ENCODE results near the gene TCF7L2. TPM values are rescaled to one million over a fixed set of nuclear protein-coding genes. Genes with fewer than 3 reads are reported as not detected.
A peak's percentile ranks its signal among the peaks of the same experiment; 100 is the strongest.

The TCF7L2 gene
- total and polyA plus RNA-seq, 9 donors, result 21.1 to 41.7 (median 34.5) TPM

- DNase-seq, result no peak
- WGBS, 3 donors, result 95 to 96% (median 96%) methylated on average over 9 of the region's 9 CpGs
- H3K4me1 ChIP-seq (ENCODE audit: insufficient read depth), result peaks cover 3% of the 10 kb centered on the region
These were observed 172.9 kb downstream of the TCF7L2 start for GRCh38 chr10:113122947-113123346.

GRCh38 chr10:113124724-113125123 lies 174.7 kb downstream of the TCF7L2 start:
- H3K4me1 ChIP-seq (ENCODE audit: insufficient read depth), result peaks cover 3% of the 10 kb centered on the region
- no peak overlapping the region for H3K4me3 ChIP-seq
- DNase-seq, result no peak
- intact Hi-C loops (cut with DNase I), result loop anchor here in 2 of 4 donors (5.0 to 10.0 kb wide), 3 partner anchors 172 to 410 kb away; partner anchors contain the start of gene TCF7L2 (in 1 of the 2)
- no peaks in the 10 kb centered on the region for H3K36me3 ChIP-seq
- H3K27me3 ChIP-seq, result no peaks in the 10 kb centered on the region
- WGBS, 3 donors, result 94 to 96% (median 95%) methylated on average over 11 of the region's 11 CpGs
- H3K9me3 ChIP-seq, result no peaks in the 10 kb centered on the region
- TF ChIP-seq EP300 (IDR thresholded peaks at IDR 0.05) (no peak), POLR2A (IDR thresholded peaks at IDR 0.05) (no peak)
- TF ChIP-seq, protein P1, sequence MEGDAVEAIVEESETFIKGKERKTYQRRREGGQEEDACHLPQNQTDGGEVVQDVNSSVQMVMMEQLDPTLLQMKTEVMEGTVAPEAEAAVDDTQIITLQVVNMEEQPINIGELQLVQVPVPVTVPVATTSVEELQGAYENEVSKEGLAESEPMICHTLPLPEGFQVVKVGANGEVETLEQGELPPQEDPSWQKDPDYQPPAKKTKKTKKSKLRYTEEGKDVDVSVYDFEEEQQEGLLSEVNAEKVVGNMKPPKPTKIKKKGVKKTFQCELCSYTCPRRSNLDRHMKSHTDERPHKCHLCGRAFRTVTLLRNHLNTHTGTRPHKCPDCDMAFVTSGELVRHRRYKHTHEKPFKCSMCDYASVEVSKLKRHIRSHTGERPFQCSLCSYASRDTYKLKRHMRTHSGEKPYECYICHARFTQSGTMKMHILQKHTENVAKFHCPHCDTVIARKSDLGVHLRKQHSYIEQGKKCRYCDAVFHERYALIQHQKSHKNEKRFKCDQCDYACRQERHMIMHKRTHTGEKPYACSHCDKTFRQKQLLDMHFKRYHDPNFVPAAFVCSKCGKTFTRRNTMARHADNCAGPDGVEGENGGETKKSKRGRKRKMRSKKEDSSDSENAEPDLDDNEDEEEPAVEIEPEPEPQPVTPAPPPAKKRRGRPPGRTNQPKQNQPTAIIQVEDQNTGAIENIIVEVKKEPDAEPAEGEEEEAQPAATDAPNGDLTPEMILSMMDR (IDR thresholded peaks at IDR 0.05), result no peak
- no peak overlapping the region for H3K27ac ChIP-seq

More at GRCh38 chr10:113122947-113123346, 172.9 kb downstream of the TCF7L2 start:
- Histone ChIP-seq H3K4me3 (no peak overlapping the region), H3K9me3 (no peaks in the 10 kb centered on the region), H3K36me3 (no peaks in the 10 kb centered on the region), H3K27me3 (no peaks in the 10 kb centered on the region), H3K27ac (no peak overlapping the region)
- intact Hi-C loops (cut with DNase I), result loop anchor here in 2 of 4 donors (10.0 kb wide), 2 partner anchors 398 to 408 kb away; no protein-coding TSS in a partner anchor
- TF ChIP-seq, protein P1 (IDR thresholded peaks at IDR 0.05), result no peak
- TF ChIP-seq EP300 (IDR thresholded peaks at IDR 0.05), result no peak

GRCh38 chr10:113125612-113126011 lies 175.6 kb downstream of the TCF7L2 start:
- no peaks in the 10 kb centered on the region for H3K27me3 ChIP-seq
- H3K9me3 ChIP-seq, result no peaks in the 10 kb centered on the region
- TF ChIP-seq EP300 (IDR thresholded peaks at IDR 0.05) (no peak), POLR2A (IDR thresholded peaks at IDR 0.05) (no peak)
- TF ChIP-seq, protein P1 (IDR thresholded peaks at IDR 0.05), result no peak
- no peak overlapping the region for H3K4me3 ChIP-seq
- no peak overlapping the region for H3K27ac ChIP-seq
- H3K36me3 ChIP-seq, result no peaks in the 10 kb centered on the region
- no peak for DNase-seq
- WGBS, 3 donors, result 97% methylated on average over 6 of the region's 6 CpGs
- intact Hi-C loops (cut with DNase I), result loop anchor here in 2 of 4 donors (5.0 to 10.0 kb wide), 3 partner anchors 173 to 411 kb away; partner anchors contain the start of gene TCF7L2 (in 1 of the 2)
- H3K4me1 ChIP-seq (ENCODE audit: insufficient read depth), result peaks cover 5% of the 10 kb centered on the region

GRCh38 chr10:113126229-113127201 lies 176.5 kb downstream of the TCF7L2 start:
- no peaks in the 10 kb centered on the region for H3K36me3 ChIP-seq
- H3K4me1 ChIP-seq (ENCODE audit: insufficient read depth), result peaks cover 5% of the 10 kb centered on the region
- no peaks in the 10 kb centered on the region for H3K27me3 ChIP-seq
- TF ChIP-seq, protein P1 (IDR thresholded peaks at IDR 0.05), result peak; percentile 51 to 66 (median 64)
- no peak for TF ChIP-seq EP300 (IDR thresholded peaks at IDR 0.05)
- intact Hi-C loops (cut with DNase I), result loop anchor here in 2 of 4 donors (5.0 to 10.0 kb wide), 3 partner anchors 174 to 412 kb away; partner anchors contain the start of gene TCF7L2 (in 1 of the 2)
- DNase-seq, result peak; percentile 59 to 82 (median 74)
- H3K27ac ChIP-seq, result no peak overlapping the region
- peak overlapping the region; percentile 27 for H3K4me3 ChIP-seq
- no peaks in the 10 kb centered on the region for H3K9me3 ChIP-seq
- WGBS, 3 donors, result 1 to 4% (median 3%) methylated on average over 32 to 53 of the region's 53 CpGs

Measured in ovary (tissue), 9 donors.